Mesothelial cell of epicardium (in vitro differentiated cells): Measurements from ENCODE around the gene NOX3. TPM values are rescaled to one million over a fixed set of nuclear protein-coding genes. Genes with fewer than 3 reads are reported as not detected.

Experiments used
- DNase-seq, 2 experiments: peaks; one replicate each; pipeline ENCODE4 v3.0.0; 2021; ENCODE audit warnings: low spot score in 2 of 2; ENCODE audit not compliant: unreplicated experiment in 2 of 2
- H3K27ac Mint-ChIP-seq: 2 replicates; pipeline ENCODE4 v1.8.0; 2021; ENCODE audit warnings: mixed read lengths
- H3K27me3 Mint-ChIP-seq: 2 replicates; pipeline ENCODE4 v1.8.0; 2021; ENCODE audit warnings: low read depth, mixed read lengths
- H3K36me3 Mint-ChIP-seq: 2 replicates; pipeline ENCODE4 v1.8.0; 2021; ENCODE audit warnings: mixed read lengths
- H3K4me1 Mint-ChIP-seq: 2 replicates; pipeline ENCODE4 v1.8.0; 2021; ENCODE audit warnings: mixed read lengths
- H3K4me3 Mint-ChIP-seq: 2 replicates; pipeline ENCODE4 v1.8.0; 2021; ENCODE audit warnings: mild to moderate bottlenecking, moderate library complexity, mixed read lengths
- H3K9me3 Mint-ChIP-seq: 2 replicates; pipeline ENCODE4 v1.8.0; 2021; ENCODE audit warnings: mixed read lengths
- total RNA-seq: library from RNA; stranded (reverse); gene quantifications from 3 replicates; pipeline ENCODE4 v1.2.1, GENCODE V29; 2021
- TF ChIP-seq, protein P1 (sequence below): fragments of 200-600 bp; sonication (generic); IDR thresholded peaks from one replicate; pipeline ENCODE4 v1.5.0; 2021; ENCODE audit warnings: antibody characterized with exemption; ENCODE audit not compliant: unreplicated experiment

NOX3 gene
- total RNA-seq, 1 donor from 2014 or later = not detected

DNA sequence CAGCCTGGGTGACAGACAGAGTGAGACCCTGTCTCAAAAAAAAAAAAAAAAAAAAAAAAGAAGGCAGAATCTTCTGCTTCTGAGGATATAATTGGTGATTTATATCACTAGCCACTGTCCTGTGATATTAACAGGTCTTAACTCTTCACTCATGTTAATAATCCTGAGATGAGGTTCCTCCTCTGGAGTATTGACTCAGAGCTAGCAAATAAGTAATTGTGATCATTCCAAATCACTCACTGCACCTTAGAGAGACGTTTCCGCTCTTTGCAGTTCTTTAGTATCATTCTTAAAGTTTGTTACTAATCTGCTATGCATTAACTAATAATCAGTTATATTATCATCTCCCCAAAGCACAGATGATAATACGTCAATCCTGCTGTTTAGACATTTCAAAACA, 41.6 kb upstream of the NOX3 start:
- Mint-ChIP-seq H3K9me3 (peaks cover 9% of the 10 kb centered on the region), H3K27ac (no peak overlapping the region), H3K4me1 (peaks cover 11% of the 10 kb centered on the region), H3K36me3 (no peaks in the 10 kb centered on the region), H3K4me3 (no peak overlapping the region), H3K27me3 (peaks cover 6% of the 10 kb centered on the region)
- DNase-seq = no peak
- TF ChIP-seq, protein P1, sequence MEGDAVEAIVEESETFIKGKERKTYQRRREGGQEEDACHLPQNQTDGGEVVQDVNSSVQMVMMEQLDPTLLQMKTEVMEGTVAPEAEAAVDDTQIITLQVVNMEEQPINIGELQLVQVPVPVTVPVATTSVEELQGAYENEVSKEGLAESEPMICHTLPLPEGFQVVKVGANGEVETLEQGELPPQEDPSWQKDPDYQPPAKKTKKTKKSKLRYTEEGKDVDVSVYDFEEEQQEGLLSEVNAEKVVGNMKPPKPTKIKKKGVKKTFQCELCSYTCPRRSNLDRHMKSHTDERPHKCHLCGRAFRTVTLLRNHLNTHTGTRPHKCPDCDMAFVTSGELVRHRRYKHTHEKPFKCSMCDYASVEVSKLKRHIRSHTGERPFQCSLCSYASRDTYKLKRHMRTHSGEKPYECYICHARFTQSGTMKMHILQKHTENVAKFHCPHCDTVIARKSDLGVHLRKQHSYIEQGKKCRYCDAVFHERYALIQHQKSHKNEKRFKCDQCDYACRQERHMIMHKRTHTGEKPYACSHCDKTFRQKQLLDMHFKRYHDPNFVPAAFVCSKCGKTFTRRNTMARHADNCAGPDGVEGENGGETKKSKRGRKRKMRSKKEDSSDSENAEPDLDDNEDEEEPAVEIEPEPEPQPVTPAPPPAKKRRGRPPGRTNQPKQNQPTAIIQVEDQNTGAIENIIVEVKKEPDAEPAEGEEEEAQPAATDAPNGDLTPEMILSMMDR = no peak

DNA sequence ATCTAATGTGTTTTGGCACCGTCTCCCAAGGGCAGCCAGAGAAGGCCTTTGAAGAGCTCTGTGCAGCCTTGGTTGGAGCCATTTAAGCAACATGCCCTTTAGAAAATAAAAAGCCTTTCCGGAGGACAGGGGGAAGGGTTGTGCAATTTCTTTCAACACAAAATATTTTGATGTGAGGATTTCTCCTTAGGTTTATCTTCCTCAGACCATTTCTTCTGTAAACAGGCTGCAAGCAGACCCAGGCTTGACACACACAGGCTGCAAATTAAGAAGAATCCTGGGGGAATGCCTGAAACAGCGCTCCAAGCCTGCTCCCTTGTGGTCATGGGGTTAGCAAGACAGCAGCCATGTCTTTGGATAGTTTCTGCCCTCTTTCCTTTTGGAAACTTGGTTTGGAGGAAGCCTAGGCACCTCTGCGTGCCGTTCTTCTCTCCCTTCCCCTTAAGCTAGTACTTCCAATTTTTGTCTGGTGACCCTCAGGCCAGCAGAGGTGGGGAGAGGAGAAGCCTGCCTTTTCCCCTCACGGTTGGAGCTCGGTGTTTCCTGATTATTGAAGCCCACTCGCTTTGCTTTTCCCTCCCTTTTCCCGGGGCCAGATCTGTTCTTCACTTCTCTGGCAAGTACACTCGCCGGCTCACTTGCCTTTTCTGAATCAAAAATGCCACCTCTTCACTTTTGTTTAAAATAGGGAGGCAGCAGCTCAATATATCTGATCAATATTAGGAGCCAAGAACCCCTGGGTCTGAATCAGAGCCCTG, 39.6 kb upstream of the NOX3 start:
- DNase-seq = no peak
- TF ChIP-seq, protein P1 = no peak
- H3K27ac Mint-ChIP-seq = peak overlapping the region; percentile 23
- no peak overlapping the region for H3K4me3 Mint-ChIP-seq
- H3K4me1 Mint-ChIP-seq = peaks cover 11% of the 10 kb centered on the region
- peaks cover 6% of the 10 kb centered on the region for H3K27me3 Mint-ChIP-seq
- H3K9me3 Mint-ChIP-seq = peaks cover 9% of the 10 kb centered on the region
- no peaks in the 10 kb centered on the region for H3K36me3 Mint-ChIP-seq

DNA sequence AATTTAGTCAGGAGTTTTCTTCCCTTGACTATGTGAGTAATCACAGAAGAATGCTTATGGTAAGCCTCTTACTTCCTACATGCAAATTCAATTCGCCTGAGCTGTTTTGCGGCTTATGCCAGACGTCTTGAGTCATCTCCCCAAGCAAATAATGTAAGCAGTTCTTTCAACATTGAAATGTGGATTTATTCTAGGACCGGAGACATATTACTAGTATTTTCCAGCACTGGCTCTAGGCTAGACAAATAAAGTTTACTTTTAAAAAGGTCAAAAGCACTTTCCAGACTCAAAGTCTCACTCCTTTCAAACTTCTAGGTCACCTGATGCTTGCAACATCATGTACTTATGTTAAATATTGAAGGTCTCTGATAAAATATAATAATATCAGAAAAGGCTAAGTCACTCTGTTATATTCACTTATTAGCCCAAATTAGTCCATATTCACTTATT, 38.1 kb upstream of the NOX3 start:
- no peak overlapping the region for H3K4me3 Mint-ChIP-seq
- DNase-seq = no peak
- peaks cover 3% of the 10 kb centered on the region for H3K27me3 Mint-ChIP-seq
- TF ChIP-seq, protein P1 = no peak
- no peak overlapping the region for H3K27ac Mint-ChIP-seq
- H3K9me3 Mint-ChIP-seq = peaks cover 9% of the 10 kb centered on the region
- H3K36me3 Mint-ChIP-seq = no peaks in the 10 kb centered on the region
- H3K4me1 Mint-ChIP-seq = peaks cover 11% of the 10 kb centered on the region

DNA sequence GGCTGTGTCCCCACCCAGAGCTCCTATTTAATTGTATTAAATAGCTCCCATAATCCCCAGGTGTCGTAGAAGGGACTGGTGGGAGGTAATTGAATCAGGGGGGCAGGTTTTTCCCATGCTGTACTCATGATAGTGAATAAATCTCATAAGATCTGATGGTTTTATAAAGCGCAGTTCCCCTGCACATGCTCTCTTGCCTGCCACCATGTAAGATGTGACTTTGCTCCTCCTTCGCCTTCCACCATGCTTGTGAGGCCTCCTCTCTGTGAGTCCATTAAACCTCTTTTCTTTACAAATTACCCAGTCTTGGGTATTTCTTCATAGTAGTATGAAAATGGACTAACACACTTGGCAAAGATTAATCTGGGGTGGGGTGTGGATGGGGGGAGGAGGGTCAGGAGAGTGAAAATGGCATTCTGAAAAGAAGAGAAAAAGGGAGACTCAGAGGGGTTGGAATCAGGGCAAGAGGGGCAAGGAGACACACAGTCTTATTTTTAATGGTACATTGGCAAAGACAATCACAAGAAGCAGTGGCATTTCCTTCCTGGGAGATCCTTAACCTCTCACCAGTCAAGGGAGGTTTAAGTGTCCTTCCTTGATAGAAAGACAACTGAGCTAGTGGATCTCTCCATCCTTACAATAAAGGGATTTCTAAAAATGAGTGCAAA, 37.5 kb upstream of the NOX3 start:
- Mint-ChIP-seq H3K9me3 (peaks cover 9% of the 10 kb centered on the region), H3K27ac (peak overlapping the region; percentile 4), H3K36me3 (no peaks in the 10 kb centered on the region)

DNA sequence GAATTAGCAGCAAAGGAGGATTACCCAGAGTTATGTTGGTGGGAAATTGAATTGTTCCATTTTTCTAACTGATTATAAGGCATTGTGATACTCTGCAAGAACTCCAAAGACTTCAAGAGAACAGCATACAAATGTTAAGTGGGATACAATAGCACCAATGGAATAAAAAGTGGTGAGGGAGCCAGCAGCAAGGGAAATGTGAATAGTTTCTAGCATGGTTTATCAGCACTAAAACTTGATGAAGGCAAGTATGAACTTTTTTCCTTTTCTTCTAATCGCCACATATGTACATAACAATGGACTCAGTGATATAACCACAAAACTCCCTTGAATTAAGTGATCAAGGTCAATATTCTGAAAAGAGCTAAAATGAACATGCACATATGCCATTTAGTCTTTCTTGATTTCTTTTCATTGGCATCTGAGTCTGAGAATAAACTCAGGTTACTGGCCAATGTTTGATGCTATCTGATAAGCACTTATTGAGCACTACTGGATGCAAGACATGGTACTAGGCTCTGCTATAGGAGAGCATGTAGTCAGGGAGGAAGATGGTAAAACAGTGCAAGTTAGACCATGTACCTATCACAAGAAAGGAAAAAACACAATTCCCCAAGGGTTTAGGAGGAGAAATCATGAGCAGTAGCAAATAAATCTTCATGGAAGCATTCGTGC, 36.6 kb upstream of the NOX3 start:
- DNase-seq = no peak
- no peak overlapping the region for H3K27ac Mint-ChIP-seq
- TF ChIP-seq, protein P1 = no peak
- no peaks in the 10 kb centered on the region for H3K36me3 Mint-ChIP-seq
- H3K4me1 Mint-ChIP-seq = peaks cover 11% of the 10 kb centered on the region
- H3K27me3 Mint-ChIP-seq = no peaks in the 10 kb centered on the region
- H3K9me3 Mint-ChIP-seq = peaks cover 9% of the 10 kb centered on the region
- H3K4me3 Mint-ChIP-seq = no peak overlapping the region

More for the DNA sequence above, 37.5 kb upstream of the NOX3 start:
- TF ChIP-seq, protein P1 = no peak
- H3K4me3 Mint-ChIP-seq = no peak overlapping the region
- peaks cover 11% of the 10 kb centered on the region for H3K4me1 Mint-ChIP-seq
- H3K27me3 Mint-ChIP-seq = peaks cover 3% of the 10 kb centered on the region
- no peak for DNase-seq
